Neural progenitor cell (in vitro differentiated cells): Measurements from ENCODE around the gene MEGF8. TPM values are rescaled to one million over a fixed set of nuclear protein-coding genes. Genes with fewer than 3 reads are reported as not detected.

ENCODE experiments used
- DNase-seq: peaks from one replicate; pipeline ENCODE4 v3.0.0-alpha.2; 2016; ENCODE audit warnings: low spot score
- H2AFZ ChIP-seq: fragments of 200-600 bp; sonication (generic); replicated peaks from 2 replicates; pipeline ENCODE4 v1.6.1; 2016; ENCODE audit warnings: antibody characterized with exemption
- H3F3A ChIP-seq: fragments of 200-600 bp; sonication (generic); 2 replicates; pipeline ENCODE4 v1.6.1; 2016; ENCODE audit warnings: antibody characterized with exemption, low read depth
- H3K27ac ChIP-seq: fragments of 200-600 bp; sonication (generic); 2 replicates; pipeline ENCODE4 v1.5.1; 2016; ENCODE audit warnings: mild to moderate bottlenecking
- H3K27me3 ChIP-seq: fragments of 200-600 bp; sonication (generic); 2 replicates; pipeline ENCODE4 v1.6.1; 2016; ENCODE audit warnings: mild to moderate bottlenecking, moderate library complexity
- H3K36me3 ChIP-seq: fragments of 200-600 bp; sonication (generic); 2 replicates; pipeline ENCODE4 v1.5.1; 2016
- H3K4me1 ChIP-seq: fragments of 200-600 bp; sonication (generic); 2 replicates; pipeline ENCODE4 v1.6.1; 2016; ENCODE audit warnings: mixed run types
- H3K4me2 ChIP-seq: fragments of 200-600 bp; sonication (generic); 2 replicates; pipeline ENCODE4 v1.6.1; 2016
- H3K4me3 ChIP-seq: fragments of 200-600 bp; sonication (generic); 2 replicates; pipeline ENCODE4 v1.5.1; 2016
- H3K79me2 ChIP-seq: fragments of 200-600 bp; sonication (generic); 2 replicates; pipeline ENCODE4 v1.6.1; 2016; ENCODE audit warnings: low read depth
- H3K9ac ChIP-seq: fragments of 200-600 bp; sonication (generic); 2 replicates; pipeline ENCODE4 v1.6.1; 2016
- H3K9me3 ChIP-seq: fragments of 200-600 bp; sonication (generic); 2 replicates; pipeline ENCODE4 v1.5.1; 2016; ENCODE audit warnings: low read depth
- H4K20me1 ChIP-seq: fragments of 200-600 bp; sonication (generic); 2 replicates; pipeline ENCODE4 v1.6.1; 2016; ENCODE audit warnings: low read depth
- H3K27ac Mint-ChIP-seq: 3 replicates; pipeline ENCODE4 v1.8.0; 2021; ENCODE audit warnings: mixed read lengths
- H3K27me3 Mint-ChIP-seq: 2 replicates; pipeline ENCODE4 v1.8.0; 2022; ENCODE audit warnings: low read depth, mild to moderate bottlenecking, inconsistent platforms, moderate library complexity, mixed read lengths; ENCODE audit not compliant: insufficient read depth
- H3K36me3 Mint-ChIP-seq: 3 replicates; pipeline ENCODE4 v1.8.0; 2021; ENCODE audit warnings: mixed read lengths
- H3K4me1 Mint-ChIP-seq: 3 replicates; pipeline ENCODE4 v1.8.0; 2021; ENCODE audit warnings: mixed read lengths
- H3K4me3 Mint-ChIP-seq: 3 replicates; pipeline ENCODE4 v1.8.0; 2021; ENCODE audit warnings: mild to moderate bottlenecking, moderate library complexity, mixed read lengths
- H3K9me3 Mint-ChIP-seq: 3 replicates; pipeline ENCODE4 v1.8.0; 2020; ENCODE audit warnings: mixed read lengths
- EZH2 ChIP-seq: fragments of 200-600 bp; sonication (generic); IDR thresholded peaks from 2 replicates; pipeline ENCODE4 v1.6.1; 2017; ENCODE audit warnings: antibody characterized with exemption, mild to moderate bottlenecking, moderate library complexity
- EZH2phosphoT487 ChIP-seq: fragments of 200-600 bp; sonication (generic); IDR thresholded peaks from 2 replicates; pipeline ENCODE4 v1.6.1; 2017; ENCODE audit warnings: antibody characterized with exemption
- total RNA-seq: library from RNA; depleted of rRNA; stranded (reverse); fragments of >200 nt; gene quantifications from 2 replicates; pipeline ENCODE4 v1.2.3, GENCODE V29; 2015; ENCODE audit warnings: low replicate concordance
- TF ChIP-seq, protein P1 (sequence below): fragments of 200-600 bp; sonication (generic); IDR thresholded peaks from 2 replicates; pipeline ENCODE4 v1.5.1; 2017; ENCODE audit warnings: antibody characterized with exemption, mild to moderate bottlenecking

The MEGF8 gene
- total RNA-seq, 1 donor from 2014 or later = 7.3 TPM

DNA sequence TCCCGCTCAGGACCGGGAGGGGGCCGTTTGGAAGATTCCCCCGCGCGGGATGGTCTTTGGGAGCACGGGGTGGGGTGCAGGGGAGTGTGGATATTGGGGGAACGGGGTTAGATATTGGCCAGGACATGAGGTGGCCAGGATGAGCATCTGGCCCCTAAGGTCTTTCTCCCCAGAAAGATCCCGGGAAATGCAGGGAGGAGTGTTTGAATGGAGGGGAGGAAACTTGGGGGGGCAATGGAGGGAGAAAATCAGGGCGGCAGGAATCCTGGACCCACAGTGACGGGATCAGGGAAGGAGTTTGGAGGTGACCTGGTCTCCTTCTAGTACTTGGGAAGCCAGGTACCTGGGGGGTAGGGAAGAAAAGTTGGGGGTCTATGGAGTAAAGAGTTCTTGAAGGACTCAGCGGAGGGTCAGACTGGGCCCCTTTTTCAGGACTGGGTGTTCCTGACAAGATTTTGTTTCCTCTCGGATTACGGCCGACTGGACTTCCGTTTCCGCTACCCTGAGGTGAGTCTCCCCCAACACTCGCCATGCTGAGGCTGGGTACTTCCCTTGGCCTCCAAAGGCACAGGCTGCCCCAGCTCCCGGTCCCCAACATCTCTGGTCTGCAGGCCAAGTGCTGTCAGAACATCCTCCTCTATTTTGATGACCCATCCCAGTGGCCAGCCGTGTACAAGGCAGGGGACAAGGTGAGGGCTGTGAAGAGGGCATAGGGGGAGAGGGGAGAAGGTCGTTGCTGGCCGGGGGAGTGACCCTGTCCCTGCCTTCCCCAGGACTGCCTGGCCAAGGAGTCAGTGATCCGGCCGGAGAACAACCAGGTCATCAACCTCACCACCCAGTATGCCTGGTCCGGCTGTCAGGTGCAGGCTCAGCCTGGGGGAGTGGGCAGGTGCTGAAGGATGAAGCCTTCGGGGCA lies 11.3 kb upstream of the MEGF8 start:
- Histone ChIP-seq H3K9me3 (no peaks in the 10 kb centered on the region), H3K4me2 (peak overlapping the region; percentile 100), H2AFZ (no peak overlapping the region), H3K27ac (no peak overlapping the region), H3K4me1 (no peaks in the 10 kb centered on the region), H3K36me3 (no peaks in the 10 kb centered on the region), H3K4me3 (peak overlapping the region; percentile 85), H4K20me1 (peaks cover 8% of the 10 kb centered on the region), H3K79me2 (no peaks in the 10 kb centered on the region), H3K9ac (no peak overlapping the region), H3F3A (peaks cover 8% of the 10 kb centered on the region), H3K27me3 (peaks cover 50% of the 10 kb centered on the region)
- peak overlapping the region; percentile 88 for H3K4me3 Mint-ChIP-seq
- no peaks in the 10 kb centered on the region for H3K9me3 Mint-ChIP-seq
- TF ChIP-seq, protein P1, sequence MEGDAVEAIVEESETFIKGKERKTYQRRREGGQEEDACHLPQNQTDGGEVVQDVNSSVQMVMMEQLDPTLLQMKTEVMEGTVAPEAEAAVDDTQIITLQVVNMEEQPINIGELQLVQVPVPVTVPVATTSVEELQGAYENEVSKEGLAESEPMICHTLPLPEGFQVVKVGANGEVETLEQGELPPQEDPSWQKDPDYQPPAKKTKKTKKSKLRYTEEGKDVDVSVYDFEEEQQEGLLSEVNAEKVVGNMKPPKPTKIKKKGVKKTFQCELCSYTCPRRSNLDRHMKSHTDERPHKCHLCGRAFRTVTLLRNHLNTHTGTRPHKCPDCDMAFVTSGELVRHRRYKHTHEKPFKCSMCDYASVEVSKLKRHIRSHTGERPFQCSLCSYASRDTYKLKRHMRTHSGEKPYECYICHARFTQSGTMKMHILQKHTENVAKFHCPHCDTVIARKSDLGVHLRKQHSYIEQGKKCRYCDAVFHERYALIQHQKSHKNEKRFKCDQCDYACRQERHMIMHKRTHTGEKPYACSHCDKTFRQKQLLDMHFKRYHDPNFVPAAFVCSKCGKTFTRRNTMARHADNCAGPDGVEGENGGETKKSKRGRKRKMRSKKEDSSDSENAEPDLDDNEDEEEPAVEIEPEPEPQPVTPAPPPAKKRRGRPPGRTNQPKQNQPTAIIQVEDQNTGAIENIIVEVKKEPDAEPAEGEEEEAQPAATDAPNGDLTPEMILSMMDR = no peak
- no peak for TF ChIP-seq EZH2phosphoT487
- TF ChIP-seq EZH2 = no peak
- no peaks in the 10 kb centered on the region for H3K36me3 Mint-ChIP-seq
- peaks cover 26% of the 10 kb centered on the region for H3K27me3 Mint-ChIP-seq
- no peak overlapping the region for H3K27ac Mint-ChIP-seq
- DNase-seq = no peak
- H3K4me1 Mint-ChIP-seq = peaks cover 9% of the 10 kb centered on the region

DNA sequence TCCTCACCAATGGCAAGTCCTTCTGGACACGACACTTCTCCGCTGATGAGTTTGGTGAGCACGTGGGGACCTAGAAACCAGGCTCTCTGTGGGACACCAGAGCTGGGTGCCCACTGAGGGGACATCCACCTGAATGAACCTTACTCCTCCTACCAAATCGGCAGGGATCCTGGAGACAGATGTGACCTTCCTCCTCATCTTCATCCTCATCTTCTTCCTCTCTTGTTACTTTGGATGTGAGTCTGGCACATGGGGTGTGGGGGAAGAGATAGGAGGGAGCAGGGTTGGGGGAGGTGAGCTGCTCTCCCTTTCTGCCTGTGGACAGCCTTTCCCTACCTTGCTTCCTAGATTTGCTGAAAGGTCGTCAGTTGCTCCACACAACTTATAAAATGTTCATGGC lies 10.4 kb upstream of the MEGF8 start:
- Mint-ChIP-seq H3K27ac (no peak overlapping the region), H3K9me3 (no peaks in the 10 kb centered on the region), H3K36me3 (no peaks in the 10 kb centered on the region), H3K27me3 (peaks cover 28% of the 10 kb centered on the region), H3K4me1 (peaks cover 9% of the 10 kb centered on the region), H3K4me3 (peak overlapping the region; percentile 65)
- peaks cover 8% of the 10 kb centered on the region for H4K20me1 ChIP-seq
- H3K4me1 ChIP-seq = no peaks in the 10 kb centered on the region
- no peaks in the 10 kb centered on the region for H3K9me3 ChIP-seq
- H3K4me3 ChIP-seq = no peak overlapping the region
- no peaks in the 10 kb centered on the region for H3K36me3 ChIP-seq
- no peak overlapping the region for H3K27ac ChIP-seq
- H3K4me2 ChIP-seq = no peak overlapping the region
- TF ChIP-seq EZH2phosphoT487 (no peak), EZH2 (no peak)
- TF ChIP-seq, protein P1 = no peak
- no peak overlapping the region for H2AFZ ChIP-seq
- no peaks in the 10 kb centered on the region for H3K79me2 ChIP-seq
- H3K9ac ChIP-seq = no peak overlapping the region
- peaks cover 8% of the 10 kb centered on the region for H3F3A ChIP-seq
- DNase-seq = no peak
- H3K27me3 ChIP-seq = peaks cover 57% of the 10 kb centered on the region

DNA sequence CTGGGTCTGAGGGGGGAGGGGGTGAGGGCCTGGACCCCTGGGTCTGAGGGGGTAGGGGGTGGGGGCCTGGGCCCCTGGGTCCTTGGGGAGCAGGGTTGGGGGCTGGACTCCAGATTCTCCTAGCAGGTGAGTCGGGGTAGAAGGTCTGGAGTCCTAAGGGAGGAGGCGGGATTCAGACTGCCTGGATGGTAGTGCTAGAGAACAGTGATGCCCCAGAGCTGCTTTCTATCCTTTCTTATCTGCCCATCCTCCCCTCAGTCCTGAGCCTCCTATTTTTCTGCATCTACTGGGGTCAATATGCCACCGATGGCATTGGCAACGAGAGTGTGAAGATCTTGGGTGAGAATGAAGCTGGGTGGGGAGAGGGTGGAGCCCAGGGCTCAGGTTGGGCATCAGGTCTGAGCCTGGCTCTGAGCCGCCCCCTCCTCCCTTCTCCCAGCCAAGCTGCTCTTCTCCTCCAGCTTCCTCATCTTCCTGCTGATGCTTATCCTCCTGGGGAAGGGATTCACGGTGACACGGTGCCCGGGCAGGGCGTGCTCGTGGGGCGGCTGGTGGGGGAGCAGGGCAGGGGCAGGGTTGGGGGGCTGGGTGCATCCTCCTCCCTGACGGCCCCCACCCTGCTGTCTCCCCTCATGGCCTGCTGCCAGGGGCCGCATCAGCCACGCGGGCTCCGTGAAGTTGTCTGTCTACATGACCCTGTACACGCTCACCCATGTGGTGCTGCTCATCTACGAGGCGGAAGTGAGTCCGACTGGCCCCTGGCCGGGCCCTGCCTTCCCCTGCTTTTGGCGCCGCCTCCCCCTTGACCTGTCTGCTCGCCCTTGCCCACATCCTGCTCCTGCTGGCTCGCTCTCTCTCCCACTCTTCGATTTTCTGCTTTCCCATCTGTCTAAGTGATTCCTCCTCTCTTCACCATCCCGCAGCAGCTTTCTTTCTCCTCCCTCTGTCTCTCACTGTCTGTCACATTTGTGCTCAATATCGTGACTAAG lies 8.9 kb upstream of the MEGF8 start:
- Mint-ChIP-seq H3K27ac (peak overlapping the region; percentile 0), H3K36me3 (no peaks in the 10 kb centered on the region), H3K27me3 (peaks cover 24% of the 10 kb centered on the region), H3K9me3 (no peaks in the 10 kb centered on the region), H3K4me1 (peaks cover 9% of the 10 kb centered on the region), H3K4me3 (peak overlapping the region; percentile 39)
- no peak for DNase-seq
- H3K4me3 ChIP-seq = no peak overlapping the region
- H3K27ac ChIP-seq = no peak overlapping the region
- H3K9ac ChIP-seq = no peak overlapping the region
- no peak overlapping the region for H3K4me2 ChIP-seq
- no peaks in the 10 kb centered on the region for H3K79me2 ChIP-seq
- TF ChIP-seq EZH2 (no peak), EZH2phosphoT487 (no peak)
- TF ChIP-seq, protein P1 = no peak
- H3K27me3 ChIP-seq = peaks cover 72% of the 10 kb centered on the region
- no peaks in the 10 kb centered on the region for H3K9me3 ChIP-seq
- H3K36me3 ChIP-seq = no peaks in the 10 kb centered on the region
- no peak overlapping the region for H2AFZ ChIP-seq
- no peaks in the 10 kb centered on the region for H3K4me1 ChIP-seq
- H4K20me1 ChIP-seq = peaks cover 8% of the 10 kb centered on the region
- H3F3A ChIP-seq = peaks cover 8% of the 10 kb centered on the region
